ENCODE results near the gene ITPKC. TPM values are rescaled to one million over a fixed set of nuclear protein-coding genes. Genes with fewer than 3 reads are reported as not detected.
A peak's percentile ranks its signal among the peaks of the same experiment; 100 is the strongest.

The ITPKC gene
- total RNA-seq, 1 donor from 2014 or later, result 19.7 TPM

- Histone ChIP-seq H4K20me1 (ENCODE audit: insufficient read depth, low read length) (peaks cover 33% of the 10 kb centered on the region), H3K9me3 (ENCODE audit: insufficient read depth, low read depth, low read length) (no peaks in the 10 kb centered on the region), H3K79me2 (ENCODE audit: insufficient read depth, low read length) (peaks cover 61% of the 10 kb centered on the region), H3K27ac (ENCODE audit: low read depth, low read length) (no peak overlapping the region), H3K27me3 (ENCODE audit: insufficient read depth, low read length) (no peaks in the 10 kb centered on the region), H3K4me2 (ENCODE audit: low read length) (peak overlapping the region; percentile 94), H2AFZ (ENCODE audit: low read depth, low read length) (no peak overlapping the region), H3K4me3 (ENCODE audit: insufficient read depth, low read depth, low read length) (peak overlapping the region; percentile 92), H3K9ac (ENCODE audit: low read length) (peak overlapping the region; percentile 95), H3K4me1 (ENCODE audit: insufficient read depth, low read length) (peaks cover 21% of the 10 kb centered on the region), H3K36me3 (ENCODE audit: insufficient read depth, low read length) (peaks cover 2% of the 10 kb centered on the region)
- DNase-seq (ENCODE audit: low read depth) (no peak), FAIRE-seq (no peak)
- H3K9me3 Mint-ChIP-seq (ENCODE audit: unreplicated experiment), result no peaks in the 10 kb centered on the region
- peak overlapping the region; percentile 99 for H3K4me3 Mint-ChIP-seq (ENCODE audit: unreplicated experiment)
- TF ChIP-seq EZH2 (IDR thresholded peaks at IDR 0.05; ENCODE audit: insufficient read depth, low read length) (no peak), CTCF (IDR thresholded peaks at IDR 0.05; ENCODE audit: insufficient read depth, low read depth, low read length) (no peak)
- peaks cover 25% of the 10 kb centered on the region for H3K4me1 Mint-ChIP-seq (ENCODE audit: low read depth, unreplicated experiment)
- no peaks in the 10 kb centered on the region for H3K27me3 Mint-ChIP-seq (ENCODE audit: low read depth, unreplicated experiment)
- peaks cover 19% of the 10 kb centered on the region for H3K36me3 Mint-ChIP-seq (ENCODE audit: low read depth, unreplicated experiment)
- H3K27ac Mint-ChIP-seq (ENCODE audit: unreplicated experiment), result peak overlapping the region; percentile 99
Observed at GRCh38 chr19:40752257-40752781, 35.4 kb downstream of the ITPKC start.

GRCh38 chr19:40754611-40755247, 37.8 kb downstream of the ITPKC start:
- Histone ChIP-seq H3K9me3 (ENCODE audit: insufficient read depth, low read depth, low read length) (no peaks in the 10 kb centered on the region), H3K27me3 (ENCODE audit: insufficient read depth, low read length) (no peaks in the 10 kb centered on the region), H3K9ac (ENCODE audit: low read length) (peak overlapping the region; percentile 52), H3K4me1 (ENCODE audit: insufficient read depth, low read length) (peaks cover 19% of the 10 kb centered on the region), H3K36me3 (ENCODE audit: insufficient read depth, low read length) (peaks cover 10% of the 10 kb centered on the region), H4K20me1 (ENCODE audit: insufficient read depth, low read length) (peaks cover 51% of the 10 kb centered on the region), H3K4me3 (ENCODE audit: insufficient read depth, low read depth, low read length) (no peak overlapping the region), H3K79me2 (ENCODE audit: insufficient read depth, low read length) (peaks cover 80% of the 10 kb centered on the region), H3K4me2 (ENCODE audit: low read length) (peak overlapping the region; percentile 51), H2AFZ (ENCODE audit: low read depth, low read length) (no peak overlapping the region), H3K27ac (ENCODE audit: low read depth, low read length) (no peak overlapping the region)
- DNase-seq (ENCODE audit: low read depth), result no peak
- Mint-ChIP-seq H3K27ac (ENCODE audit: unreplicated experiment) (peak overlapping the region; percentile 70), H3K9me3 (ENCODE audit: unreplicated experiment) (no peaks in the 10 kb centered on the region), H3K4me1 (ENCODE audit: low read depth, unreplicated experiment) (peaks cover 22% of the 10 kb centered on the region), H3K4me3 (ENCODE audit: unreplicated experiment) (peak overlapping the region; percentile 52), H3K27me3 (ENCODE audit: low read depth, unreplicated experiment) (no peaks in the 10 kb centered on the region), H3K36me3 (ENCODE audit: low read depth, unreplicated experiment) (peaks cover 24% of the 10 kb centered on the region)
- no peak for FAIRE-seq
- TF ChIP-seq CTCF (IDR thresholded peaks at IDR 0.05; ENCODE audit: insufficient read depth, low read depth, low read length) (no peak), EZH2 (IDR thresholded peaks at IDR 0.05; ENCODE audit: insufficient read depth, low read length) (no peak)

GRCh38 chr19:40755248-40755624, 38.3 kb downstream of the ITPKC start:
- Histone ChIP-seq H3K4me2 (ENCODE audit: low read length) (peak overlapping the region; percentile 43), H3K79me2 (ENCODE audit: insufficient read depth, low read length) (peaks cover 85% of the 10 kb centered on the region), H3K4me1 (ENCODE audit: insufficient read depth, low read length) (peaks cover 14% of the 10 kb centered on the region), H3K36me3 (ENCODE audit: insufficient read depth, low read length) (peaks cover 15% of the 10 kb centered on the region), H3K27me3 (ENCODE audit: insufficient read depth, low read length) (no peaks in the 10 kb centered on the region), H3K9ac (ENCODE audit: low read length) (no peak overlapping the region), H4K20me1 (ENCODE audit: insufficient read depth, low read length) (peaks cover 54% of the 10 kb centered on the region), H3K9me3 (ENCODE audit: insufficient read depth, low read depth, low read length) (no peaks in the 10 kb centered on the region), H3K4me3 (ENCODE audit: insufficient read depth, low read depth, low read length) (no peak overlapping the region), H2AFZ (ENCODE audit: low read depth, low read length) (no peak overlapping the region), H3K27ac (ENCODE audit: low read depth, low read length) (no peak overlapping the region)
- H3K4me3 Mint-ChIP-seq (ENCODE audit: unreplicated experiment), result peak overlapping the region; percentile 45
- peaks cover 22% of the 10 kb centered on the region for H3K4me1 Mint-ChIP-seq (ENCODE audit: low read depth, unreplicated experiment)
- no peak for DNase-seq (ENCODE audit: low read depth)
- peaks cover 24% of the 10 kb centered on the region for H3K36me3 Mint-ChIP-seq (ENCODE audit: low read depth, unreplicated experiment)
- H3K9me3 Mint-ChIP-seq (ENCODE audit: unreplicated experiment), result no peaks in the 10 kb centered on the region
- FAIRE-seq, result no peak
- TF ChIP-seq EZH2 (IDR thresholded peaks at IDR 0.05; ENCODE audit: insufficient read depth, low read length), result no peak
- TF ChIP-seq CTCF (IDR thresholded peaks at IDR 0.05; ENCODE audit: insufficient read depth, low read depth, low read length), result no peak
- H3K27me3 Mint-ChIP-seq (ENCODE audit: low read depth, unreplicated experiment), result no peaks in the 10 kb centered on the region
- H3K27ac Mint-ChIP-seq (ENCODE audit: unreplicated experiment), result no peak overlapping the region

All from astrocyte (in vitro differentiated cells and primary cell).